Stimulated activated memory B cell treated with anti-CD40 and anti-IgM and Interleukin-4, amounts not matched to agents 10 μg/mL and 1 μg/mL and 100 μg/mL, for 72 hours (primary cell): ENCODE results near the gene DNAH6.

ENCODE experiments used
- ATAC-seq: fragments of 150-1000 bp; cut with Tn5 transposase; 2 replicates; pipeline ENCODE4 v1.10.0; 2021
- H3K27ac Mint-ChIP-seq: one replicate; pipeline ENCODE4 v1.8.0; 2022; ENCODE audit warnings: mild to moderate bottlenecking, mixed read lengths
- H3K27me3 Mint-ChIP-seq: one replicate; pipeline ENCODE4 v1.8.0; 2022; ENCODE audit warnings: mixed read lengths
- H3K36me3 Mint-ChIP-seq: one replicate; pipeline ENCODE4 v1.8.0; 2022; ENCODE audit warnings: mixed read lengths
- H3K4me1 Mint-ChIP-seq: one replicate; pipeline ENCODE4 v1.8.0; 2022; ENCODE audit warnings: mixed read lengths
- H3K4me3 Mint-ChIP-seq: one replicate; pipeline ENCODE4 v1.8.0; 2022; ENCODE audit warnings: mild to moderate bottlenecking, moderate library complexity, mixed read lengths
- H3K9me3 Mint-ChIP-seq: one replicate; pipeline ENCODE4 v1.8.0; 2022; ENCODE audit warnings: mixed read lengths

DNAH6 gene

DNA sequence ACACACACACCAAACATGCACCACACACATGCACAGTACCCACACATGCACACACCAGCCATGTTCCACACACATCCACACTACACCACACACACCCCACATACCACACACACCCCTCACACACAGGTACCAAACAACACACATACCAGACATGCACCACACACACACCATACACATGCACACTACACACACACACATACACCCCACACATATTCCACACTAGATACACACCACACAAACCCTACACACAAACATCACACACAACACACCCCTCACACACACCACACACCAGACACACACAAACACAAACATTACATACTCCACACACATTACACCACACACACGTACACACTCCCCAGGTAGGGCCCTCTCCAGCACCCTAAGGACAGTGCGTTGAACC lies 313.4 kb downstream of the DNAH6 start:
- no peak for ATAC-seq
- no peak overlapping the region for H3K4me3 Mint-ChIP-seq
- peaks cover 31% of the 10 kb centered on the region for H3K4me1 Mint-ChIP-seq
- no peak overlapping the region for H3K27ac Mint-ChIP-seq
- no peaks in the 10 kb centered on the region for H3K9me3 Mint-ChIP-seq
- no peaks in the 10 kb centered on the region for H3K27me3 Mint-ChIP-seq
- H3K36me3 Mint-ChIP-seq = no peaks in the 10 kb centered on the region

DNA sequence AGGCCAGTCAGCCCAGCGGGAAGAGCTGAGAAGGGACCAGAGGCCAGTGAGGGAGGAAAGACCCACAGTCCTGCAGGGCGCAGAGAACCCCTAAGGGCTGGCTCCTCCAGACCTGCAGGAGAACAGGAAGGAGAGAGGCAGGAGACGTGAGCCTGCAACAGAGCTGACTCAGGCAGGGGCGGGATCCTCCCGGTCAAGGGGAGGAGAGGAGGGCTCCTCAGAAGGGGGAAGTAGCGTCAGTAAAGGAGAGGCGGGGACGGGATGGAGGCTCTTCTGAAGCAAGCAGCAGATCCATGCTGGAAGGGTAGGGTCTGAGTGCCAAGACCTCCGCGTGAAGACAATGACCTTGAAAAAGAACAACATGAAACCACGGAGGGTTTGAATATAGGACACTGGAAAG lies 313.8 kb downstream of the DNAH6 start:
- no peak for ATAC-seq
- peaks cover 31% of the 10 kb centered on the region for H3K4me1 Mint-ChIP-seq
- H3K36me3 Mint-ChIP-seq = no peaks in the 10 kb centered on the region
- H3K4me3 Mint-ChIP-seq = no peak overlapping the region
- no peaks in the 10 kb centered on the region for H3K27me3 Mint-ChIP-seq
- H3K9me3 Mint-ChIP-seq = no peaks in the 10 kb centered on the region
- H3K27ac Mint-ChIP-seq = no peak overlapping the region

DNA sequence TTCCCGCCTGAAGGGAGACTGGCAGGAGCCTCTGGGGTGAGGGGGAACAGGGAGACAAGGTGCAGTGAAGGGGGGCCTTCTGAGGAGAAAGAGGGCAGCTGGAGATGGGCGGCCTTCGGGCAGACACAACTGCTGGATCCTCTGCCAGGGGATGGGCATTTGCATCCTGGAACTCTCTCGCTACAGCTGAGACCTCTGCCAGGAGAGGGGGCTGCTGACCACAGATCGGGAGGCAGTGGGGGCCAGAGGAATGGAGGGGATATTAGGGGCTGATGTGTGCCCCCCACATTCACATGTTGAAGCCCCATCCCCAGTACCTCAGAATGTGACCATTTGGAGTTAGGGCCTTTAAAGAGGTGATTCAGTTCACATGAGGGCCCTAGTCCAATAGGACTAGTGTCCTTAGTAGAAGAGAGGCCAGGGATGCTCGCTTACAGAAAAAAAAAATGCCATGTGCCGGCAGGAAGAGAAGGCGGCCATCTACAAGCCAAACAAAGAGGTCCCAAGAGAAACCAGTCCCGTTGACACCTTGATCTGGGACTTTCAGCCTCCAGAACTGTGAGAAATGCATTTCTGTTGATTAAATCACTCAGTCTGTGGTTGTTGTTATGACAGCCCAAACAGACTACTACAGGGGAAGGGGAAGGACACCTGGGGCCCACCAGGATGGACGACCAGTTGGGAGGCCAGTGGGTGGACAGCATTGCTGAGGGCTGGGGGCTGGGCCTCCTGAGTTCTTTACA lies 314.6 kb downstream of the DNAH6 start:
- H3K4me3 Mint-ChIP-seq = no peak overlapping the region
- H3K9me3 Mint-ChIP-seq = peaks cover 3% of the 10 kb centered on the region
- H3K4me1 Mint-ChIP-seq = peaks cover 31% of the 10 kb centered on the region
- peaks cover 5% of the 10 kb centered on the region for H3K36me3 Mint-ChIP-seq
- no peak for ATAC-seq
- no peaks in the 10 kb centered on the region for H3K27me3 Mint-ChIP-seq
- no peak overlapping the region for H3K27ac Mint-ChIP-seq

DNA sequence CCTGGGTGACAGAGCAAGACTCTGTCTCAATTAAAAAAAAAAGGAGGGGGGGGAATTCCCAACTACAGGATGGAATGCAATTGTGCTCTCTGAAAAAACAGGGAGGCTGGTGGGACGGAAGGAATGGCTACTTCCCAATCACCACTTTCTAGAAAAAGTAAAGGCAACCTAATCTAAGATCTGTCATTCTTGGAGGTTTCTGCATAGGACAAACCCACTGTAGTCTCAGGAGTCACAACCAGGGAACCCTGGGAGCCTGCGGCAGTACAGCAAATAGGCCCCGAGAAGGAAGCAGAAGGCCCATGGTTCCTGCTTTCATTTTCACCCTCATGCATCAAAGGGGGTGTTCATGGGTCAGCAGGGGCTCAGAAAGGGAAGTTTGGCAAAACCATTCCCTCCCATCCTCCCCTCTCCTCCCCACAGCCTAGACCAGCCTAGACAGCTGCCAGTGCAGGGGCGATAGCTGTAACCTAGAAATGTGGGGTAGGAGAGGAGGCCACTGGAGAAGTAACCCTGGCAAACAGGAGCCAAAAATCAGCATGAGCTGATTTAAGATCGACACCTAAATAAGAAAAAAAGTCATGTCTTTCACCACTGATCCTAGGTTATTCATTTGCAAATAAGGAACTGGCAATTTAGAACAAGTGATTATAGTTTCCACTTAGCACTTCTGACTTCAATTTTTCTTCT lies 316.6 kb downstream of the DNAH6 start:
- Mint-ChIP-seq H3K27ac (no peak overlapping the region), H3K4me3 (peak overlapping the region; percentile 13), H3K4me1 (peaks cover 31% of the 10 kb centered on the region), H3K27me3 (no peaks in the 10 kb centered on the region), H3K36me3 (peaks cover 21% of the 10 kb centered on the region), H3K9me3 (peaks cover 12% of the 10 kb centered on the region)
- peak; percentile 84 for ATAC-seq

DNA sequence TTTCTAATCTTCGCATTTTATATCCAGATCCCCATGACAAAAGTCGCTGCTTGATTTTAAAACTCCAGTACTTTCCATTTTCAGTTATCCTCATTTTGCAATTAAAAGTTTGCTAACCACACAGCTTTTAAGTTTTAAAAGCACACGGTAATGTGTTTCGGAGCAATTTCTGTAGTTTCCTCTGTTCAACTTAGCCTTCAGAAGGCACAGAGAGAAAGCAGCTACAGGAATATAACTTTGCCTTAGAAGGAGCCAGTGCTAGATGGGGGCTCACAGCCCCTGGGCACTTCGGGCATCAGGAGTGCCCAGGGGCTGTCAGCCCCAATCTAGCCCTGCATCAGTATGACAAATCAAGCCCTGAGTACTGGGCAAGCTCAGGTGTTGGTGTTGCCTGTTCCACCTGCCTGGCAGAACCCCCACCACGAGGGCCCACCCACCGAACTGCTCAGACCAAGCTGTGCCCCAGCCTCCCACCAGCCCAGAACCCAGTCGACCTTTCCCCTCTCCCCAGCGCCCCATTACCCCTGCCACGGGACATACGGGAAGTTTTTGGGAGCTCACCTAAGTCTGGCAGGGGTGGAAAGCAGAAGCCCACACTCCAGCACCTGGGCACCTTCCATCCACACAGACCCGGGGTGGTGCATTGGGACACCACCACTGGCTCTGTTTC lies 317.3 kb downstream of the DNAH6 start:
- Mint-ChIP-seq H3K4me1 (peaks cover 31% of the 10 kb centered on the region), H3K36me3 (peaks cover 26% of the 10 kb centered on the region), H3K27ac (no peak overlapping the region), H3K4me3 (peak overlapping the region; percentile 4), H3K27me3 (no peaks in the 10 kb centered on the region), H3K9me3 (peaks cover 12% of the 10 kb centered on the region)
- ATAC-seq = no peak

DNA sequence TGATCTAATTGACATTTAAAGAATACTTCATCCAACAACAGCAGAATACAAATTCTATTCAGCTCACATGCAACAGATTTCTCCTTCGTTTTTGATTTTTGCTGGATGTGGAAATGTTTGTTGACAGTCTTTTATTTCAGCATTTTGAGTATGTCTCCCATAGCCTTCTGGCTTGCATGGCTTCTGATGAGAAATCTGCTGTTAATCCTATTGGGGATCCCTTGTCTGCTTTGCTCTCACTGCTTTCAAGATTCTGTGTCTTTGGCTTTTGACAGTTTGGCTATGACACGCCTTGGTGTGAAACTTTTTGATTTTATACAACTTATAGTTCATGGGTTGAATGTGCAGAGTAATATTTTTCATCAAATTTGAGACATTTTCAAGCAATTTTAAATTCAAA lies 319.9 kb downstream of the DNAH6 start:
- no peak overlapping the region for H3K4me3 Mint-ChIP-seq
- peaks cover 32% of the 10 kb centered on the region for H3K36me3 Mint-ChIP-seq
- H3K4me1 Mint-ChIP-seq = peaks cover 41% of the 10 kb centered on the region
- no peak overlapping the region for H3K27ac Mint-ChIP-seq
- no peaks in the 10 kb centered on the region for H3K27me3 Mint-ChIP-seq
- ATAC-seq = no peak
- peaks cover 12% of the 10 kb centered on the region for H3K9me3 Mint-ChIP-seq

DNA sequence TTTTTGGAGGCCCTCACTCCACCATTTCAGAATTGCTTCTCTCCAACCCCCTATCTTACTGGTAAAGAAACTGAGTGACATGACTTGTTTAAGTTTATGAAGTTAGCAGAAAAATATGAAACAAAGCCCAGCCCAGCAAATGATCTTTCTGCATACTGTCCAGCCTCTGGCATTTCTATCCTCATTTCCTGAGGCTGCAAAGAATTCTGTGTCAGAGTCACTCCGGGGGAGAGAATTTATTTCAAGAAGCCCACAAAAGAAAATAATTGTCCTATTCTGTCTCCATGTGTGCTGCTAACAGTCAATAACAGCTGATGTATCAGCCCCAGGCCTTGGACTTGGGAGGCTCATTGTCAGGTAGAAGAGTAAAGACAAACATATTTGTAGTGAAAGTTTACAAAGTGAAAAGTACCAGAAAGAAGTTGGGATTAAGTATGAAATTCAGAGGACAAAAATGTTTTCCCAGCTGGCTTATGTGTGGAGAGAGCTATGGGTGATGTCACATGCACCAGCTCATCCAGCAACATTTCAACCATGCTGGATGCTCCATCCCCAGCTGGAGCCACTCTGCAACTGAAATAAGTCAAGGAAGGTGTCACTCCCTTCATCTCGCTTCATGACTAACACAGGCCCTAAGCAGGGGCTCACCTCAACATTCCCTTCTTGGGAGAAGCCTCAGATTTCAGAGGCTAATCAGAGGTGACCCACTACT lies 322.3 kb downstream of the DNAH6 start:
- peaks cover 12% of the 10 kb centered on the region for H3K9me3 Mint-ChIP-seq
- no peak for ATAC-seq
- H3K4me1 Mint-ChIP-seq = peaks cover 18% of the 10 kb centered on the region
- H3K36me3 Mint-ChIP-seq = peaks cover 32% of the 10 kb centered on the region
- H3K27ac Mint-ChIP-seq = no peak overlapping the region
- H3K4me3 Mint-ChIP-seq = no peak overlapping the region
- H3K27me3 Mint-ChIP-seq = no peaks in the 10 kb centered on the region

DNA sequence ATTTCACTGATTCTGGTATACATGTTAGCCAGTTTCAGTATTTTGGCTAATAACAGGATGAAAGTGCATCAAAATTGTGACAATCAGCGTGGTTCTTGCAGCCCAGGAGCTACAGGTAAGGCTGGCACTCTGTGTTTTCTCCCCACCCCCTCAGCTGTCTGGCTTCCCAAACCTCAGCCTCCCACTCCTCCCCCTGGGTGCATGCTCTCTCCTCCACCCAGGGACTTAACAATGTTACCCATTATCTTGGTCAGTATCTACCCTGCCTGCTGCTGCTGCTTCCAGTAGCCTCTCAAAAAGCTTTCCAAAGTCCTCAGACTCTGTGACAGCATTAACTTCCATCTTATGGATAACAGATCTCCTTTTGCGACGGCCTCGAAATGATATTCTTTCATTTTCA lies 323.6 kb downstream of the DNAH6 start:
- Mint-ChIP-seq H3K4me3 (no peak overlapping the region), H3K27ac (no peak overlapping the region), H3K36me3 (peaks cover 40% of the 10 kb centered on the region), H3K27me3 (no peaks in the 10 kb centered on the region), H3K9me3 (peaks cover 12% of the 10 kb centered on the region), H3K4me1 (peaks cover 20% of the 10 kb centered on the region)
- ATAC-seq = no peak

DNA sequence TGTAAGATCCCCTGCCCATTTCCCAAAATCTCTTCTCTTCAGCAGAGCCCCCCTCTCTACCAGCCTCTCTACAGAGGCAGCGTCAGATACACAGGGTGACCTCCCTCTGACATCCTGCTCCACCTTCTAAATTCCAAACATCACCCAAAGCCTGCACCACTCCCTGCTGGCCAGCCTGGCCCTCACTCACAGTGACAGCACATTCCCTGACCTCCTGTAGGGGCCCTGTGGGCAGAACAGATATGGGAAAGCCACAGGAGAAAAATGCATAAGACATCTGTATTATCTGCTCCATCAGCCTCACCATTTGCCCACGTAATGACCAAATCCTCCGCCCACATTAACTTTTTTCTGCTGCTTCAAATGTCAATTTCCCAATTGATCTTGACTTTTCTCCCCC lies 324.0 kb downstream of the DNAH6 start:
- ATAC-seq = no peak

DNA sequence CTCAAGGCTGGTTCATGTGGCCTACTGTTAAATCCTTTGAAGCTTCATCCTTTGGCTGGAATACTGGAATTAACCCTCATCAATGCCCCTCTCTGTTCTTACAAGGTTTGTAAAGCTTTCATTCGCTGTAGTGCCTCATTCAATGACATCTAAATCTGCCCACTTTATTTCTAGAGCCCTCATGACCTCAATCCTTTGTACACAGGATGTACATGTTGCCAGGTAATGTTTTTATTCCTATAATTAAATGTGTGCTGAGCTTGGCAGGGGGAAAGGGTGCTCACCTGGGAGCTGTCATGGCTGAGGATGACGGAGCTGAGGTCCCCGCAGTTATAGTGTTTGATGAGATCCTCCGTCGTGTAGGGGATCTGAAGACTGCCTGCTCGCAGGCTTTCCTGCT lies 325.3 kb downstream of the DNAH6 start:
- peaks cover 29% of the 10 kb centered on the region for H3K36me3 Mint-ChIP-seq
- no peak for ATAC-seq
- H3K4me1 Mint-ChIP-seq = peaks cover 36% of the 10 kb centered on the region
- H3K27me3 Mint-ChIP-seq = no peaks in the 10 kb centered on the region
- no peak overlapping the region for H3K27ac Mint-ChIP-seq
- H3K4me3 Mint-ChIP-seq = no peak overlapping the region
- H3K9me3 Mint-ChIP-seq = peaks cover 4% of the 10 kb centered on the region

More for the DNA sequence above, 324.0 kb downstream of the DNAH6 start:
- Mint-ChIP-seq H3K9me3 (peaks cover 12% of the 10 kb centered on the region), H3K4me3 (no peak overlapping the region), H3K27me3 (no peaks in the 10 kb centered on the region), H3K36me3 (peaks cover 40% of the 10 kb centered on the region), H3K4me1 (peaks cover 23% of the 10 kb centered on the region), H3K27ac (no peak overlapping the region)

DNA sequence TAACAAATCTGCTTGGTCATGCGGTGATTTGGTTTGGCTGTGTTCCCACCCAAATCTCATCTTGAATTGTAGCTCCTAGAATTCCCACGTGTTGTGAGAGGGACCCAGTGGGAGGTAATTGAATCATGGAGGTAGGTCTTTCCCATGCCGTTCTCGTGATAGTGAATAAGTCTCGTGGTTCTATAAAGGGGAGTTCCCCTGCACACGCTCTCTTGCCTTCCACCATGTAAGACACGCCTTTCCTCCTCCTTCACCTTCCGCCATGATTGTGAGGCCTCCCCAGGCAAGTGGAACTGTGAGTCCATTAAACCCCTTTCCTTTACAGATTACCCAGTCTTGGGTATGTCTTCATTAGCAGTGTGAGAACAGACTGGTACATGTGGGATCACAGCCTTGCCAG lies 327.8 kb downstream of the DNAH6 start:
- Mint-ChIP-seq H3K27me3 (no peaks in the 10 kb centered on the region), H3K27ac (no peak overlapping the region), H3K4me3 (no peak overlapping the region), H3K36me3 (peaks cover 9% of the 10 kb centered on the region), H3K4me1 (peaks cover 41% of the 10 kb centered on the region), H3K9me3 (no peaks in the 10 kb centered on the region)
- ATAC-seq = no peak

DNA sequence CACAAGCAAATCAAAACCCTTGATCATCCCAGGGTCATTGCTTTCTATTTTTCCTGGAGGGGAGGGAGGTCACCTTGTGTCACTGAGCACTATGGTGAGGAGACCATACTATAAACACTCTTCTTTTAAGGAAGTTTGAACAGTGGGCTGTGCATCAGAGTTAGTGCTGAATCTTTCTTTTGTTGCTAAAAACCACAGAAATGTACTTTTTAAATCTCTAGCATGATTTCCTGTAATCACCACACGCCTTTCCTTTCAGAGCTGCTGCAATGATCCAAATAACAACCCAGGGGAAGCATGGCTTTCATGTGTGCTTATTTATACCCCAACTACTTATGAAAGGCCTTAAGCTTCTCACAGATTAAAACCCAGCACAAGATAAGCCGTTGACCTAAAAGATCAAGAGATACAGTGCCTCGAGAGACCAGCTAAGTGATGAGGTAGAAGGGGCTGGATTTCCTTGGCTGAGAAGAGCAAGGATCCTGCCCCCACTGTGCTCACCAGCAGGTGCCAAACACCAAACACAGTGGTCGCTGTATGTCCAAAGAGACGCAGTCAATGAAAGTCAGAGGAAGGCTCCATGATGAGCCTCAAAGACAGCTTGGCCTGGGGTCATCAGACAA lies 329.9 kb downstream of the DNAH6 start:
- H3K36me3 Mint-ChIP-seq = peaks cover 8% of the 10 kb centered on the region
- H3K27me3 Mint-ChIP-seq = no peaks in the 10 kb centered on the region
- peaks cover 30% of the 10 kb centered on the region for H3K4me1 Mint-ChIP-seq
- peak; percentile 59 for ATAC-seq
- H3K4me3 Mint-ChIP-seq = no peak overlapping the region
- H3K9me3 Mint-ChIP-seq = no peaks in the 10 kb centered on the region
- H3K27ac Mint-ChIP-seq = peak overlapping the region; percentile 86

DNA sequence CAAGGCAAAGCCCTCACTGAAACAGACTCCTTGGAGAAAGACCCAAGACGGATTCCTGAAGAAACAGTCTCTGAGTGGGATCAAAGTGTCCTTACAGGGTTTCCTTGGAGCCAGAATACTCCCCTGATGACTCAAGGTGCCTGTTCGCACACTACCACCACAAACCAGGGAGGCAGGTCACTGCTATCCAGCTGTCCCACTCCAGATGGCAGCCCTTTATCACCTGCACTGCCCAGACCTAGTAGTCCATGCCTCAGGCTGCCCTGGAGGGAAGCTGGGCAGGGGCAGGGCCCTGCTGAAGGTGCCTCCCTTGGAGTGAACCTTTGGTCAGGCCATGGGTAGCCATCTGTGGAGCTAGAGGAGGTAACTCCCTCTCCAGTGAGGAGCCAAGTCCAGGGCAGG lies 330.4 kb downstream of the DNAH6 start:
- Mint-ChIP-seq H3K36me3 (peaks cover 8% of the 10 kb centered on the region), H3K27ac (peak overlapping the region; percentile 86), H3K4me1 (peaks cover 30% of the 10 kb centered on the region), H3K9me3 (no peaks in the 10 kb centered on the region), H3K27me3 (no peaks in the 10 kb centered on the region), H3K4me3 (no peak overlapping the region)
- no peak for ATAC-seq

DNA sequence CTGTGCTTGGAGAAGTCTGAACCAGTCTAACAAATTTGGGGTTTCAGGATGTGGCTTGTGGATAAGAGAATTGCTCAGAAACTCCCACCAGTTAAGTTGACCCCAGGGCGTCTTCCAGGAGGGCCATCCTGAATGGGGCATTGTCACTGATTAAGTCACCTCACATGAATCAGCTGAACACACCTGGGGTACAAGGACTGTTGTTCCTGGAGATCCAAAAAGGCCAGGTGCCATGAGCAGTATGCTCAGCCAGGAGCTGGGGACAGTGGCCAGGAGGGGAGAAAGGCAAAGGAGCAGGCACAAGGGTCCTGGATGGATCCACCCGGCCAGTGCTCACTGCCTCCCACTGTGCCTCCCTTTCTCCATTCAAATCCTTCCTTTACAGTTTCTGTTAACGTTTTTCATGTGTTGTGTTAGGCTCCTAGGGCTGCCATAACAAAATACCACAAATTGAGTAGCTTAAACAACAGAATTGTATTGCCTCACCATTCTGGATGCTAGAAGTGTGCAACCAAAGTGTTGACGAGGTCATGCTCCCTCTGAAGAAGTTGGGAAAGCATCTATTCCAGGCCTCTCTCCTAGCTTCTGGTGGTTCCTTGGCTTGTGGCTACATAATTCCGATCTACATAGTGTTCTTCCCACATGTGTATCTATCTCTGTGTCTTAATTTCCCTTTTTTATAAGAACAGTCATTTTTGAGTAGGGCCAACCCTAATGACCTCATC lies 331.2 kb downstream of the DNAH6 start:
- Mint-ChIP-seq H3K4me1 (peaks cover 30% of the 10 kb centered on the region), H3K36me3 (peaks cover 15% of the 10 kb centered on the region), H3K9me3 (peaks cover 3% of the 10 kb centered on the region), H3K4me3 (no peak overlapping the region), H3K27ac (peak overlapping the region; percentile 86), H3K27me3 (no peaks in the 10 kb centered on the region)
- ATAC-seq = no peak
